Caco-2 (cell line): ENCODE data around the gene ATAD5. TPM values are rescaled to one million over a fixed set of nuclear protein-coding genes. Genes with fewer than 3 reads are reported as not detected.

Source experiments
- BruUV-seq: library from RNA; stranded (reverse); fragments of 400-500 nt; replicated peaks from 2 replicates; lab custom pipeline; 2021; lab: Mats Ljungman, UMichigan
- CTCF ChIA-PET: fragments of 300-600 bp; sonication (Branson Sonifier 250); formaldehyde crosslinking; loops from one replicate; lab custom pipeline; 2022; ENCODE audit warnings: antibody characterized with exemption; lab: Charles Lee
- POLR2A ChIA-PET: fragments of 300-600 bp; sonication (Branson Sonifier 250); formaldehyde crosslinking; loops from one replicate; lab custom pipeline; 2022; ENCODE audit warnings: antibody characterized with exemption; lab: Charles Lee
- DNase-seq, 2 experiments: peaks; one replicate each; pipeline versions ENCODE4 v3.0.0 to v3.0.0-alpha.2; 2020 to 2022
- H3K27me3 ChIP-seq: replicated peaks from 2 replicates; pipeline ENCODE4 v1.6.0; 2011; ENCODE audit warnings: low read length; ENCODE audit not compliant: control insufficient read depth, insufficient read depth
- H3K36me3 ChIP-seq: 2 replicates; pipeline ENCODE4 v1.5.1; 2011; ENCODE audit warnings: low read length; ENCODE audit not compliant: control insufficient read depth, insufficient read depth
- H3K4me1 ChIP-seq: fragments of 250-450 bp; sonication (Bioruptor Pico); 2 replicates; pipeline ENCODE4 v1.5.1; 2020; ENCODE audit warnings: mild to moderate bottlenecking
- H3K4me3 ChIP-seq: 2 replicates; pipeline ENCODE4 v1.5.1; 2011; ENCODE audit warnings: low read depth, mild to moderate bottlenecking, control low read depth, low read length
- H3K9me3 ChIP-seq: fragments of 250-450 bp; sonication (Bioruptor Pico); 2 replicates; pipeline ENCODE4 v1.5.1; 2020; ENCODE audit warnings: mild to moderate bottlenecking, moderate library complexity
- H3K27ac Mint-ChIP-seq: one replicate; pipeline ENCODE4 v1.8.0; 2022; ENCODE audit warnings: mixed read lengths; ENCODE audit not compliant: unreplicated experiment
- H3K27me3 Mint-ChIP-seq: one replicate; pipeline ENCODE4 v1.8.0; 2022; ENCODE audit warnings: mixed read lengths; ENCODE audit not compliant: insufficient read depth, unreplicated experiment
- H3K36me3 Mint-ChIP-seq: one replicate; pipeline ENCODE4 v1.8.0; 2022; ENCODE audit warnings: mild to moderate bottlenecking, mixed read lengths; ENCODE audit not compliant: insufficient read depth, unreplicated experiment
- H3K4me1 Mint-ChIP-seq: one replicate; pipeline ENCODE4 v1.8.0; 2022; ENCODE audit warnings: low read depth, mixed read lengths; ENCODE audit not compliant: unreplicated experiment
- H3K4me3 Mint-ChIP-seq: one replicate; pipeline ENCODE4 v1.8.0; 2022; ENCODE audit warnings: mild to moderate bottlenecking, moderate library complexity, mixed read lengths; ENCODE audit not compliant: unreplicated experiment
- H3K9me3 Mint-ChIP-seq: one replicate; pipeline ENCODE4 v1.8.0; 2022; ENCODE audit warnings: mixed read lengths; ENCODE audit not compliant: unreplicated experiment
- CTCF ChIP-seq, 2 experiments: fragments of 200-600 bp in 1 of 2; IDR thresholded peaks; 1 replicate in 1 of 2; 2 replicates in 1 of 2; pipeline versions ENCODE4 v1.5.1 to v1.8.0; 2011 to 2022; ENCODE audit warnings: antibody characterized with exemption in 1 of 2, control low read depth in 1 of 2, inconsistent platforms in 1 of 2, low read depth in 1 of 2, low read length in 1 of 2, mild to moderate bottlenecking in 1 of 2, moderate library complexity in 1 of 2; ENCODE audit not compliant: insufficient read depth in 1 of 2, severe bottlenecking in 1 of 2, unreplicated experiment in 1 of 2
- intact Hi-C: fragments of 100-400 bp; cut with micrococcal nuclease; formaldehyde crosslinking; loops from one replicate; pipeline ENCODE4 v1.10.0; 2022; ENCODE audit not compliant: unreplicated experiment
- total RNA-seq: library from RNA; stranded (reverse); gene quantifications from 2 replicates; pipeline ENCODE4 v1.2.3, GENCODE V29; 2022

ATAD5 gene
- total RNA-seq, 1 experiment from 2014 or later: 21.8 TPM

- Histone ChIP-seq H3K9me3 (no peaks in the 10 kb centered on the region), H3K4me1 (no peaks in the 10 kb centered on the region), H3K4me3 (no peak overlapping the region), H3K27me3 (no peaks in the 10 kb centered on the region), H3K36me3 (no peaks in the 10 kb centered on the region)
- Mint-ChIP-seq H3K9me3 (no peaks in the 10 kb centered on the region), H3K27me3 (no peaks in the 10 kb centered on the region), H3K4me1 (no peaks in the 10 kb centered on the region), H3K36me3 (peaks cover 48% of the 10 kb centered on the region), H3K27ac (no peak overlapping the region), H3K4me3 (no peak overlapping the region)
- CTCF ChIA-PET: no interaction called here
- POLR2A ChIA-PET: no interaction called here
- no TSS peak for BruUV-seq
- intact Hi-C loops: no loop called here
- no peak for DNase-seq
- no peak for TF ChIP-seq CTCF (IDR thresholded peaks at IDR 0.05; ENCODE audit: insufficient read depth in 1 of 2, low read depth in 1 of 2, low read length in 1 of 2, severe bottlenecking in 1 of 2, unreplicated experiment in 1 of 2)
Observed at GRCh38 chr17:30886187-30886586, 54.4 kb downstream of the ATAD5 start.

GRCh38 chr17:30894236-30894635 is 62.5 kb downstream of the ATAD5 start:
- Mint-ChIP-seq H3K36me3 (peaks cover 39% of the 10 kb centered on the region), H3K4me3 (no peak overlapping the region), H3K27ac (no peak overlapping the region), H3K27me3 (no peaks in the 10 kb centered on the region), H3K4me1 (no peaks in the 10 kb centered on the region), H3K9me3 (no peaks in the 10 kb centered on the region)
- DNase-seq: no peak
- Histone ChIP-seq H3K4me1 (no peaks in the 10 kb centered on the region), H3K27me3 (no peaks in the 10 kb centered on the region), H3K4me3 (no peak overlapping the region), H3K36me3 (no peaks in the 10 kb centered on the region), H3K9me3 (no peaks in the 10 kb centered on the region)
- intact Hi-C loops: no loop called here
- no TSS peak for BruUV-seq
- CTCF ChIA-PET: no interaction called here
- POLR2A ChIA-PET: no interaction called here
- TF ChIP-seq CTCF (IDR thresholded peaks at IDR 0.05; ENCODE audit: insufficient read depth in 1 of 2, low read depth in 1 of 2, low read length in 1 of 2, severe bottlenecking in 1 of 2, unreplicated experiment in 1 of 2): no peak

GRCh38 chr17:30897311-30897710 is 65.5 kb downstream of the ATAD5 start:
- Histone ChIP-seq H3K27me3 (no peaks in the 10 kb centered on the region), H3K9me3 (no peaks in the 10 kb centered on the region), H3K4me3 (no peak overlapping the region), H3K4me1 (no peaks in the 10 kb centered on the region), H3K36me3 (no peaks in the 10 kb centered on the region; the same call in 1 of the 2 replicates)
- no TSS peak for BruUV-seq
- H3K9me3 Mint-ChIP-seq: no peaks in the 10 kb centered on the region
- H3K36me3 Mint-ChIP-seq: peaks cover 43% of the 10 kb centered on the region
- no peaks in the 10 kb centered on the region for H3K4me1 Mint-ChIP-seq
- no peaks in the 10 kb centered on the region for H3K27me3 Mint-ChIP-seq
- H3K4me3 Mint-ChIP-seq: no peak overlapping the region
- intact Hi-C loops: no loop called here
- TF ChIP-seq CTCF (IDR thresholded peaks at IDR 0.05; ENCODE audit: insufficient read depth in 1 of 2, low read depth in 1 of 2, low read length in 1 of 2, severe bottlenecking in 1 of 2, unreplicated experiment in 1 of 2): no peak
- CTCF ChIA-PET: no interaction called here
- no peak overlapping the region for H3K27ac Mint-ChIP-seq
- POLR2A ChIA-PET: no interaction called here
- no peak for DNase-seq
